CD4-positive, alpha-beta T cell treated with Interleukin-6 for 4 hours (primary cell): ENCODE results near the gene BAG5.
A peak's percentile ranks its signal among the peaks of the same experiment; 100 is the strongest.

ENCODE experiments used
- DNase-seq: peaks from one replicate; pipeline ENCODE4 v3.0.0-alpha.2; 2020; ENCODE audit warnings: mixed read lengths

Gene BAG5

DNA sequence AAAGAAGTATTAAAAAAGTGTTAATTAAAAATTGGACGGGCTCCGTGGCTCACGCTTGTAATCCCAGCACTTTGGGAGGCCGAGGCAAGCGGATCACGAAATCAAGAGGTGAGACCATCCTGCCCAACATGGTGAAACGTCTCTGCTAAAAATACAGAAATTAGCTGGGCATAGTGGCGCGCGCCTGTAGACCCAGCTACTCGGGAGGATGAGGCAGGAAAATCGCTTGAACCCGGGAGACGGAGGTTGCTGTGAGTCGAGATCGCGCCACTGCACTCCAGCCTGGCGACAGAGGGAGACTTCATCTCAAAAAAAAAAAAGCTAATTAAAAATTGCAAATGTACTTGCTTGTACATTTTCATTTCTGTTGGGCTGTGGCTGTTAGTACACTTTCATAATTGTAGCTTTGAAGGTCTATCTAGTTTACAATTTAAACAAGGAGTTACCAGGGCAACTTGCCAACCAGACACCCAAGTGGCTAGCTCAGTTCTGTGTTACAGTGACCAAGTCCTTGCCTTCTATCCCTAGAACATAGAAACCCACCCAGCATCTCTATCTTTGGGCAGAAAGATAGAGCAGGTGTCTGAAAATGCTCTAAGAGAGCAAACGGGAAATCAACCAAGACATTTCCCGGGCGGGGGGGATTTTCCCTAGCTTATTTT lies 1.5 kb upstream of the BAG5 start:
- DNase-seq, result no peak

DNA sequence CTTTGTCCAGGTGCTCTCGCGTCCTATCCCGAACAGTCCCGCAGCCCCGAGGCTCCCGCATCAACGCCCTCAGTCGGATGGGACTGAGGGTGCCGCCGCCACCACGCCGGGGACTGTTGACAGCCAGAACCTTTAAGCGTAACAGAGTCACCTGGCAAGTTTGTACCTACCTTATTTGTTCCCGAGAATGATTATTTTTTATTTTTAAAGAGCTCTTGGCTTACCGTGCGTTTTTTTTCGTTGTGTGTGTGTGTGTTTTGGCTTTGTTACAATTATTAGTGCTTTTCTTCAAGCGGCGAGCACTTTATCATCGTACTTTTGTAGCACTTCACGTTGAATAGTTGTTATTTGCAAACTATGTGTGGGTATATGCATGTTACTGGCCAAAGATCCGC lies 766 bp upstream of the BAG5 start:
- DNase-seq, result no peak

DNA sequence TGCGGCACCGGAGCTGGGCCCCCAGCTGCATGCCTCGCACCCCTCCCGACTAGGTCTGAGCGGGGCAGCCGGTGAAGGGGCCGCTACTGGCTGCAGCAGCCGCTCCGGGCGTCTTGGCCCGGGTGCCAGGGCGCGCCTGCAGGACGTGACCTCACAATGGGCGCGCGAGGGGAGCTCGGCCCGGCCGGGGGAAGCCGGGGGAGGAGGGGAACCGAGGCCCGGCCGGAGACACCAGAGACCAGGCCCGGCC lies 353 bp downstream of the BAG5 start:
- DNase-seq, result no peak

GRCh38 chr14:103561381-103562178 lies 877 bp downstream of the BAG5 start:
- peak; percentile 30 for DNase-seq

GRCh38 chr14:103560691-103561090 lies 1.8 kb downstream of the BAG5 start:
- no peak for DNase-seq

GRCh38 chr14:103559766-103560165 lies 2.7 kb downstream of the BAG5 start:
- DNase-seq, result no peak

GRCh38 chr14:103558071-103558882 lies 4.2 kb downstream of the BAG5 start:
- DNase-seq, result no peak

DNA sequence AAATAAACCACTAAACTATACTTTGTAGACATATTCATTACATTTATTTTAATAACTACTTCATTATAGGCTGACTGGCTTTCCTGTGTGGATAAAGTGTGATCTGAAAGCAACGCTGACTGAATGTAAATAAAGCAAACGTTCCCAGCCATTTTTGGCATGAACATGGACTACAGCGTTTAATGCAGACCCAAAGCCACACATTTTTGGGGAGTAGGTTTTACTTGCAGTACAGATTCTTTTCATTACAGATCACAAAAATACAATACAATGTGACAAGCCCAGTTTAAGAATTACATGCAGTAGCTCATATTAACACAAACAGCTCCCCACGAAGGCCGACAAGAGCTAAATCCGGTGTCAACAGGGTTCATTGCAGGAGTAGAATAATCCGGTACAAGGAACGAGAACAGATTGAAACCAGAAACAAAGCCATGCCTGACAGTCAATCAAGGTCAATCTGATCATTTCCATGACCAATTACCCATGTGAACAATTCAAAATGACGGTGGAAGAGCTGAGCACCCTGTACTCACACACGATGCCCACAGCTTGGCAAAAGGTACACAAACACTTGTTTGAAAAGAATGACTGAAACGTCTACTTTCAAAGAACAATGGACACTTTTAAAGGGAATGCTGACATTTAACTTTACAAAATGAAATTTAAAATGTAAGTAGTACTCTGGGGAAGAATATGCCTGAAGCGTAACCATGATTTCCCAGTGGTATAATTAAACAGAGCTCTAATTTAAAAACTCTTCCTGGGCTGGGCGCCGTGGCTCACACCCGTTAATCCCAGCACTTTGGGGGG lies 5.3 kb downstream of the BAG5 start:
- no peak for DNase-seq

GRCh38 chr14:103555559-103556337 lies 6.7 kb downstream of the BAG5 start:
- no peak for DNase-seq

GRCh38 chr14:103552846-103553210 lies 9.6 kb downstream of the BAG5 start:
- DNase-seq, result no peak

DNA sequence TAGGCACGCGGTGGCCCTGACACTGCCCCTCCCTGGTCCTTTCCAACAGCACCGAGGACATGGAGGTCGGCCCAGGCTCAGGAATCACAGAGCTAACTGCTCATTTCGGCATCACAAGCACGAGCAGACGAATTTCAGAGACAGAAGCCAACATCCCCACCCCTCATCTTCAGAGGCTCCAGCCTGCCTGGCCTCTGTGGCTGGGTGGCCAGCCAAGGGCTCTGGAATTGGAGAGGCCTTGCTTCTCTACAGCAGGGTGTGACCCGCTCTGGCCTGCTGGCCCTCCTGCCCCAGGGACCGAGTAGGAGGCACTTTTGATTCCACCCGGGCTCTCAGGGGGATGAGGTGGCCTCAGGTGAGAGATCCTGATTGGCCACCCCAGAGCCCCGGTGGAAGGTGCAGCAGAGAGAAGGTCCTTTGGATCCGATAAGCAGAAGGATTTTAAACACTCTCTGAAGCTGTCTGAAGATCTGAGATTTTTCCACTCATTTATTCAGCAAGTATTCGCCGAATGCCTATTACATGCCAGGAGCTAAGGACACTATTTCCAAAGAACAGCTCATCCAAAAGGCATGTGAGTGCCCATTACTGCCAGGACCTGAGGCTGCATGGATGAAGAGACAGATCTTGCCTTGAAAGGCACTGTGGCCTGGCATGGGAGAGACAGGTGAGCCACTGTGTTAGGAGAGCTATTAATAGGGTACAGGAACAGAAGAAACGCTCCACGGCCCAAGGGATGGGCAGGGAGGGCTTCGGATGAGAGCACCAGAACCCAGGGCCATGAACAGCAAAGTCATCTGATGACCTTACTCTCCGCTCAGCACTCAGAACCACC lies 10.2 kb downstream of the BAG5 start:
- no peak for DNase-seq

DNA sequence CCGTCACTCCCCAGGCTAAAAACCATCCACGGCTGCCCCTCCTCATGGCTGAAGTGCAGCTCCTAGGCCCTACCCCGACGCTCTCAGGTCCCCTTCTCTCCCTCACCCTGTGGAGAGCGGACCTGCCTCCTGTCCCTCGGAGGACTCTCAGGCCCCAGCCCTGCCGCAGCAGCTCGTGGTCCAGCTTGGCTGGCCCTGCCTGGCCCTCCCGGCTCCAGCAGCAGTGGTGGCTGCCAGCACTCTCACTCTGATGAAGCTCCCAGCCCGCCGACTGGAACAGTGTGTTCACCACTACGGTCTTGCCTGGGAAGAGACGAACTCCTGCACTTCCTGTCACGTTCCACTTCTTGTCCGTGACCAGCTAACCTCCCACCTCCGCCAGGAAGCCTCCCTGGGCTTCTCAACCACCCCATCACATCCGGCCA lies 11.1 kb downstream of the BAG5 start:
- no peak for DNase-seq

DNA sequence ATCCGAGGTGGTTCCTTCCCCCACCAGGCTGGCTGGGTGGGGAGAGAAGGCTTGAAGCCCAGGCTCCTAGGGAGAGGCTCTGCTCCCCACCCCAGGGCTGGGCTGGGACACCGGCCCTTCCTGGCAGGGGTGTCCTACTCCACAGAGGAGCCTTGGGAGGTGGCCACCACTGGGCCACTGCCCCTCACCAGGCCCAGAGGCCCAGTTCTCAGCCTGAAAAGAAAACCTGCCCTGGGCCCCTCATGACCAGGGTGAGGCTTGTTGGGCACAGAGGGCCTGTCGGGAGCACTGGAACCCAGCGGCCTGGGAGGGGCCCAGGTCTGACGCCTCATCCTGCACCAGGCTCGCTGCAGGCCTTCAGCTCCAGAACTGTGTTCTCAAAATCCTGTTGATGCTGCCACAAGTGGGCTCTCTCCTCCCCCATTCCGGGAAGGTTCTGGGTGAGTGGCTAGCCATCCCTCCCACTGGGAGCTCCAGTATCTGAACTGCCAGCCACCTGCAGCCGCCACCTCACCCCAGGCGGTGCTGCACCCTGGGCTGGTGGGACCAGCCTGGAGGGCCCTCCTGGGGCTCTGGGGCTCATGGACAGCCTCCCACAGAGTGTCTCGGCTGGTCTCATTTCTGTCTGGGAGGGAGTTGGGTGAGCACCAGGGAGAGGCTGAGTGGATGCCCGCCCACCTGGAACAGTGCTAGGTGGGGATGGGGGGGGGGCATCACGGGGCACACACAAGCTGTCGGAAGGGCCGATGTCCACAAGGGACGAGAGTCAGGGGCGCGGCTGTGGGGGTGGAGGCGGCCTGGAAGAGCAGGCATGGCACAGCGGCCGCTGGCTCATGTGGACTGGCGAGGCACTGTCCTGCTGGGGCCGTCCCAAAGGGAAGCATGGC lies 11.8 kb downstream of the BAG5 start:
- no peak for DNase-seq

DNA sequence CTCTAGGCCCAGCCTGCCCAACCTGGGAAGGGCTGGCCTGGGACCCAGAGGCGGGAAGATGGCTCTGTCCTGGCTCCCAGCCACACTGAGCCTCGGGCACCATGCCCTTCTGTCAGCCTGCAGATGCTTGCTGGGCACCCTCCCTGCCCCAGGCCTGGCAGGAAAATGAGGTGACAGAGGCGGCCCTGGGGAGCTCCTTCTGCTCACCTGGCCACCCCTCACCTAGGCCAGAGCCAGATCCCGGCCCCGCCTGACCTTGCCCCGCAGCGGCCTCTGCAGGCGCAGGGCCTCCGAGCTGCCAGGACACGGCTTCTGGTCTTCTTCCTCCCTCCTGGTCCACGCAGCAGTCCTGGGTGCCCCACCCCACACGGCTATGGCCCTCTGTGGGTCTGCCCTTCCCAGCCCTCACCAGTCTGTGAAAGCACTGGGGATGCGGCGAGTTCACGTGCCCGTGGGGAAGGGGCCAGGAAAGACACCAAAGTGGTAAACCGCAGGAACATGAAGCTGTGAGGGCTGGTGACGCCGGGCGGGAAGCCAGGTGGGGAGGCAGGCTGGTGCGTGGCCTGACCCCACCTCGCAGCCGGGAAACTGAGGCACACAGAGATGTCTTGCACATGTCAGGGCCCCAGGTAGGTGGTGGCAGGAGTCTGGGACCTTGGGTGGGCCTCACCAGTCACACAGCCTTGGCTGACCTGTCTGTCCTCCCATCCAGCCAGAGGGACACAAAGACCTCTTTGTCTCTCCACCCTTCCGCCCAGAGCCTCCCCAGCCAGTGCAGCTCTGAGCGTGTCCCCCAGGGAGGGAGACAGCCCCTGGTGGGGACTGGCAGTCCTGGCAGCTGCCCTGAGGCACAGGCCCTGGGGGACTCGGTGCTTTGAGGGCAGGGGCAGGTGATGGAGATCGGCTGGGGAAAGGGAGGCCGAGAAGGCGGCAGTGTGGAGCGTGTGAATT lies 12.8 kb downstream of the BAG5 start:
- DNase-seq, result no peak

- no peak for DNase-seq
Observed at GRCh38 chr14:103548463-103549351, 13.8 kb downstream of the BAG5 start.

GRCh38 chr14:103547941-103548462 lies 14.5 kb downstream of the BAG5 start:
- DNase-seq, result no peak

DNA sequence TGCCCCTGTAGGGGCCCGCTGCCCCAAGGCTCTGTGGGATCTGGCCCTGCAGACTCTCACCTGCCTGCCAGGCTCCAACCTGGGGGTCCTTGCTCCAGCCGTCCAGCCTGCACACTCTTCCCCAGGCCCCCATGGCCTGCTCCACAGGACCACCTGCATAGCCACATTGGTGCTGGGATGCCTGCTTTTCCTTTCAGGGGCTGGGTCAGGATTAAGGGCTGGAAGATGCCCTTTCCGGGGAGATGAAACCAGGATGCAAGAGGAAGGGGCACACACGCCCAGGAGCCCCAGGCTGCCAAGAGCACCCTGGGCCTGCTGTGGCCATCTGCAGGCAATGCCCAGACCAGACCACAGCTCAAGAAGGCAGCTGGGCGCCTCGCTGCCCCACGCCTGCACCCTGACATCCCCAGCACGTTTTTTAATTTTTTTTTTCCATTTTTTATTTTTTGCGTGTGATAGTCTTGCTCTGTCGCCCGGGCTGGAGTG lies 15.0 kb downstream of the BAG5 start:
- no peak for DNase-seq
